GM18507 (cell line): ENCODE results near the gene DRC3.

Experiments
- DNase-seq: peaks from one replicate; pipeline ENCODE4 v3.0.0; 2011; ENCODE audit warnings: low read depth; ENCODE audit not compliant: insufficient read length; ENCODE audit errors: extremely low spot score
- FAIRE-seq: peaks from 2 replicates; lab custom pipeline; 2011; peaks lifted over from hg19 to GRCh38; lab: Jason Lieb, UNC

Gene DRC3

GRCh38 chr17:17963066-17963465, 9.6 kb upstream of the DRC3 start:
- DNase-seq (no peak), FAIRE-seq (no peak)

GRCh38 chr17:17963694-17964436, 8.8 kb upstream of the DRC3 start:
- FAIRE-seq, result no peak
- DNase-seq, result no peak

- FAIRE-seq (no peak), DNase-seq (no peak)
These were observed 8.0 kb upstream of the DRC3 start for GRCh38 chr17:17964710-17965109.

GRCh38 chr17:17965152-17965721, 7.4 kb upstream of the DRC3 start:
- FAIRE-seq, result no peak

GRCh38 chr17:17966399-17966798, 6.3 kb upstream of the DRC3 start:
- peak; percentile 83 for FAIRE-seq

More at GRCh38 chr17:17965152-17965721, 7.4 kb upstream of the DRC3 start:
- no peak for DNase-seq

GRCh38 chr17:17970699-17971430, 1.8 kb upstream of the DRC3 start:
- no peak for FAIRE-seq
- no peak for DNase-seq

More at GRCh38 chr17:17966399-17966798, 6.3 kb upstream of the DRC3 start:
- no peak for DNase-seq

GRCh38 chr17:17971431-17972125, 1.1 kb upstream of the DRC3 start:
- DNase-seq (no peak), FAIRE-seq (no peak)

- no peak for FAIRE-seq
- no peak for DNase-seq
These were observed 241 bp downstream of the DRC3 start for GRCh38 chr17:17972952-17973254.

- FAIRE-seq, result no peak
- no peak for DNase-seq
These were observed 2.8 kb downstream of the DRC3 start for GRCh38 chr17:17975436-17975835.

- DNase-seq (no peak), FAIRE-seq (no peak)
These were observed 4.4 kb downstream of the DRC3 start for GRCh38 chr17:17976931-17977570.

- FAIRE-seq, result no peak
- no peak for DNase-seq
These were observed 6.1 kb downstream of the DRC3 start for GRCh38 chr17:17978481-17979424.

GRCh38 chr17:17979778-17980177, 7.1 kb downstream of the DRC3 start:
- FAIRE-seq (no peak), DNase-seq (no peak)

- no peak for DNase-seq
- no peak for FAIRE-seq
These were observed 8.7 kb downstream of the DRC3 start for GRCh38 chr17:17981330-17981729.

GRCh38 chr17:17982801-17983200, 10.1 kb downstream of the DRC3 start:
- no peak for FAIRE-seq
- no peak for DNase-seq

- FAIRE-seq (no peak), DNase-seq (no peak)
These were observed 10.7 kb downstream of the DRC3 start for GRCh38 chr17:17983376-17983775.

GRCh38 chr17:17983776-17984175, 11.1 kb downstream of the DRC3 start:
- FAIRE-seq, result no peak
- no peak for DNase-seq

GRCh38 chr17:17985153-17985552, 12.5 kb downstream of the DRC3 start:
- DNase-seq, result no peak
- no peak for FAIRE-seq

- no peak for FAIRE-seq
- no peak for DNase-seq
These were observed 12.9 kb downstream of the DRC3 start for GRCh38 chr17:17985555-17985954.
